Heart left ventricle (tissue), 16 donors: Measurements from ENCODE around the gene TMEM209. TPM values are rescaled to one million over a fixed set of nuclear protein-coding genes. Genes with fewer than 3 reads are reported as not detected.

Source experiments
- ATAC-seq, 4 donors: fragments of 200-7000 bp; cut with Tn5 transposase; one replicate each; pipeline ENCODE4 v1.9.1; 2020 to 2022; ENCODE audit warnings: moderate library complexity in 4 of 4, mild to moderate bottlenecking in 3 of 4, moderate number of reproducible peaks in 1 of 4
- DNase-seq, 5 donors: peaks; one replicate each; pipeline ENCODE4 v3.0.0-alpha.2; 2020
- H3K27ac ChIP-seq, 12 donors: fragments of 200-600 bp; sonication (generic) in 4 of 12; one replicate each; pipeline versions ENCODE4 v1.5.0 to v1.8.0; 2016 to 2022; ENCODE audit warnings: mild to moderate bottlenecking in 2 of 12
- H3K27me3 ChIP-seq, 9 donors: fragments of 200-600 bp; sonication (generic) in 2 of 9; one replicate each; pipeline versions ENCODE4 v1.5.1 to v1.8.0; 2016 to 2022; ENCODE audit warnings: mild to moderate bottlenecking in 3 of 9
- H3K36me3 ChIP-seq, 9 donors: fragments of 200-600 bp; sonication (generic) in 2 of 9; one replicate each; pipeline versions ENCODE4 v1.5.0 to v1.8.0; 2018 to 2022; ENCODE audit warnings: mild to moderate bottlenecking in 2 of 9
- H3K4me1 ChIP-seq, 12 donors: fragments of 200-600 bp; sonication (generic) in 4 of 12; one replicate each; pipeline versions ENCODE4 v1.5.0 to v1.8.0; 2016 to 2022; ENCODE audit warnings: mild to moderate bottlenecking in 3 of 12
- H3K4me3 ChIP-seq, 12 donors: fragments of 200-600 bp; sonication (generic) in 4 of 12; one replicate each; pipeline versions ENCODE4 v1.5.0 to v1.8.0; 2017 to 2022; ENCODE audit warnings: mild to moderate bottlenecking in 9 of 12, moderate library complexity in 4 of 12
- H3K9me3 ChIP-seq, 12 donors: fragments of 200-600 bp; sonication (generic) in 4 of 12; one replicate each; pipeline versions ENCODE4 v1.5.0 to v1.8.0; 2016 to 2022; ENCODE audit warnings: mild to moderate bottlenecking in 1 of 12
- POLR2A ChIP-seq, 2 donors: fragments of 450-650 bp; IDR thresholded peaks; one replicate each; pipeline ENCODE4 v1.6.1; 2017; ENCODE audit warnings: antibody characterized with exemption in 2 of 2, mild to moderate bottlenecking in 2 of 2, moderate library complexity in 2 of 2
- WGBS, 4 donors: extraction: QIAGEN DNeasy Blood & Tissue Kit in 2 of 4; methylation state at CpG; one replicate each; pipeline versions ENCODE4 v1.1.5 to v1.1.7; 2013 to 2018; 5-methylcytosine and 5-hydroxymethylcytosine counted together
- intact Hi-C, 10 donors: fragments of 100-400 bp; cut with DNase I; formaldehyde crosslinking; loops; one replicate each; pipeline versions ENCODE4 v1.11.1 to v1.14.2; 2022
- polyA plus RNA-seq, 2 donors: library from polyadenylated mRNA; stranded (reverse); fragments of 200-250 nt; gene quantifications; one replicate each; pipeline ENCODE4 v1.2.3, GENCODE V29; 2013
- total RNA-seq, 9 donors: library from RNA; depleted of rRNA in 2 of 9; stranded (reverse); fragments of >200 nt in 2 of 9; fragmentation: NEBNext Ultra II Directional in 3 of 9; extraction: Animal tissue kit (Norgen Biotek cat#: 25700) in 3 of 9; gene quantifications; one replicate each; pipeline versions ENCODE4 v1.1.0 to v1.2.4, GENCODE V29; 2016 to 2023
- TF ChIP-seq, protein P1 (sequence below), 12 donors: fragments of 200-600 bp; sonication (generic) in 4 of 12; IDR thresholded peaks; one replicate each; pipeline versions ENCODE4 v1.5.0 to v1.8.0; 2018 to 2022; ENCODE audit warnings: antibody characterized with exemption in 12 of 12, mild to moderate bottlenecking in 5 of 12
- donor health status: ischemic (EF 13 %, LVEDD 7.1; RV severe dilation, severe dysfunction).
- donor health status: healthy with polysubstance abuse.
- donor health status: DM: no; HTN: yes; CAD: no.
- donor health status: DM: no; HTN: no; CAD: no.
- donor health status: ischemic (EF 25% LVEDD 6.9; RV normal size, moderate dysfunction).
- donor health status: ischemic (EF 25% LVEDD 5.7; RV mildly dilated, moderate dysfunction).
- donor health status: healthy.
- donor health status: DM: yes; HTN: yes; CAD: no.
- donor health status: ischemic (EF 35%, LVEDD 5.7; RV mildly dilated, moderate dysfunction).
- donor health status: nonischemic (EF 11% LVEDD 7.7; RV severe dilation, severe dysfunction).
- donor health status: DM: yes; HTN: yes; CAD: no.
- donor health status: PGD.
- donor health status: ischemic (EF 29% LVEDD 5.4; RV normal size, mild dysfunction).
- donor health status: nonischemic (EF 23%, LVEDD 6.1; RV moderate dilation, normal function).

The TMEM209 gene
- total and polyA plus RNA-seq, 11 donors: 4.4 to 15.0 (median 8.9) TPM

- no peak overlapping the region for H3K4me3 ChIP-seq
- ATAC-seq (no peak), DNase-seq (no peak)
- intact Hi-C loops: no loop called here
- H3K27ac ChIP-seq: no peak overlapping the region
- H3K36me3 ChIP-seq: peaks cover 0 to 84% (median 63%) of the 10 kb centered on the region in 9 donors
- H3K9me3 ChIP-seq: peaks cover 0 to 7% (median 0%) of the 10 kb centered on the region in 12 donors
- TF ChIP-seq, protein P1, sequence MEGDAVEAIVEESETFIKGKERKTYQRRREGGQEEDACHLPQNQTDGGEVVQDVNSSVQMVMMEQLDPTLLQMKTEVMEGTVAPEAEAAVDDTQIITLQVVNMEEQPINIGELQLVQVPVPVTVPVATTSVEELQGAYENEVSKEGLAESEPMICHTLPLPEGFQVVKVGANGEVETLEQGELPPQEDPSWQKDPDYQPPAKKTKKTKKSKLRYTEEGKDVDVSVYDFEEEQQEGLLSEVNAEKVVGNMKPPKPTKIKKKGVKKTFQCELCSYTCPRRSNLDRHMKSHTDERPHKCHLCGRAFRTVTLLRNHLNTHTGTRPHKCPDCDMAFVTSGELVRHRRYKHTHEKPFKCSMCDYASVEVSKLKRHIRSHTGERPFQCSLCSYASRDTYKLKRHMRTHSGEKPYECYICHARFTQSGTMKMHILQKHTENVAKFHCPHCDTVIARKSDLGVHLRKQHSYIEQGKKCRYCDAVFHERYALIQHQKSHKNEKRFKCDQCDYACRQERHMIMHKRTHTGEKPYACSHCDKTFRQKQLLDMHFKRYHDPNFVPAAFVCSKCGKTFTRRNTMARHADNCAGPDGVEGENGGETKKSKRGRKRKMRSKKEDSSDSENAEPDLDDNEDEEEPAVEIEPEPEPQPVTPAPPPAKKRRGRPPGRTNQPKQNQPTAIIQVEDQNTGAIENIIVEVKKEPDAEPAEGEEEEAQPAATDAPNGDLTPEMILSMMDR (IDR thresholded peaks at IDR 0.05): no peak
- no peak for TF ChIP-seq POLR2A (IDR thresholded peaks at IDR 0.05)
- H3K27me3 ChIP-seq: no peaks in the 10 kb centered on the region
- no peaks in the 10 kb centered on the region for H3K4me1 ChIP-seq
- WGBS, 4 donors: 88 to 94% (median 93%) methylated on average over 5 of the region's 5 CpGs
These were observed 43.0 kb downstream of the TMEM209 start for GRCh38 chr7:130162196-130162595.

GRCh38 chr7:130160455-130160854 is 44.8 kb downstream of the TMEM209 start:
- H3K36me3 ChIP-seq: peaks cover 0 to 66% (median 45%) of the 10 kb centered on the region in 9 donors
- DNase-seq (no peak), ATAC-seq (no peak)
- H3K9me3 ChIP-seq: peaks cover 0 to 16% (median 0%) of the 10 kb centered on the region in 12 donors
- intact Hi-C loops: no loop called here
- TF ChIP-seq, protein P1 (IDR thresholded peaks at IDR 0.05): no peak
- TF ChIP-seq POLR2A (IDR thresholded peaks at IDR 0.05): no peak
- H3K27me3 ChIP-seq: no peaks in the 10 kb centered on the region
- H3K4me3 ChIP-seq: no peak overlapping the region
- 89 to 96% (median 91%) methylated on average over 8 of the region's 8 CpGs for WGBS, 4 donors
- H3K27ac ChIP-seq: no peak overlapping the region
- no peaks in the 10 kb centered on the region for H3K4me1 ChIP-seq

DNA sequence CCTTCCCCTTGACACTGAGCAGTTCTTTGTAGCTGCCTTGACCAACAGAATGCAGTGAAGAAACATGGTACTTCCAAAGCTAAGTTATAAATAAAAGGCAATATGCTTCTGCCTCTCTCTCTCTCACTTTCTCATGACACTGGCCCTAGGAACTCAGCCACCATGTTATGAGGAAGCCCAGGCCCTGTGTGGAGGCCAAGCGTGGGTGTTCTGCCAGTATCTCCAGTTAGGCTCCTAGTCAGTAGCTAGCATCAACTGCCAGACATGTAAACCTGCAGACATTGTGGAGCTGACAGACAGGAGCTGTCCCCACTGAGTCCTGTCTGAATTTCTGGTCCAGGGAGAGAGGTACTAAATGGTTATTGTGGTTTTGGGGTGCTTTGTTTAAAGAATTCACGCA is 45.2 kb downstream of the TMEM209 start:
- no peak overlapping the region for H3K4me3 ChIP-seq
- intact Hi-C loops: no loop called here
- H3K27me3 ChIP-seq: no peaks in the 10 kb centered on the region
- peaks cover 0 to 62% (median 41%) of the 10 kb centered on the region in 9 donors for H3K36me3 ChIP-seq
- TF ChIP-seq POLR2A (IDR thresholded peaks at IDR 0.05): no peak
- TF ChIP-seq, protein P1 (IDR thresholded peaks at IDR 0.05): no peak
- WGBS, 4 donors: 94 to 100% (median 98%) methylated on average over 2 of the region's 2 CpGs
- ATAC-seq: no peak
- no peak overlapping the region for H3K27ac ChIP-seq
- no peaks in the 10 kb centered on the region for H3K4me1 ChIP-seq
- peaks cover 0 to 16% (median 0%) of the 10 kb centered on the region in 12 donors for H3K9me3 ChIP-seq
- DNase-seq: no peak

GRCh38 chr7:130157700-130158099 is 47.5 kb downstream of the TMEM209 start:
- TF ChIP-seq, protein P1 (IDR thresholded peaks at IDR 0.05): no peak
- no peak for TF ChIP-seq POLR2A (IDR thresholded peaks at IDR 0.05)
- intact Hi-C loops: no loop called here
- 91 to 95% (median 93%) methylated on average over 7 of the region's 7 CpGs for WGBS, 4 donors
- no peak for DNase-seq
- Histone ChIP-seq H3K9me3 (peaks cover 0 to 16% (median 0%) of the 10 kb centered on the region in 12 donors), H3K36me3 (peaks cover 0 to 39% (median 18%) of the 10 kb centered on the region in 9 donors), H3K27ac (no peak overlapping the region), H3K27me3 (no peaks in the 10 kb centered on the region), H3K4me1 (peaks cover 0 to 7% (median 0%) of the 10 kb centered on the region in 12 donors), H3K4me3 (no peak overlapping the region)
- ATAC-seq: no peak
